ENCODE results near the gene HIVEP3.

DNA sequence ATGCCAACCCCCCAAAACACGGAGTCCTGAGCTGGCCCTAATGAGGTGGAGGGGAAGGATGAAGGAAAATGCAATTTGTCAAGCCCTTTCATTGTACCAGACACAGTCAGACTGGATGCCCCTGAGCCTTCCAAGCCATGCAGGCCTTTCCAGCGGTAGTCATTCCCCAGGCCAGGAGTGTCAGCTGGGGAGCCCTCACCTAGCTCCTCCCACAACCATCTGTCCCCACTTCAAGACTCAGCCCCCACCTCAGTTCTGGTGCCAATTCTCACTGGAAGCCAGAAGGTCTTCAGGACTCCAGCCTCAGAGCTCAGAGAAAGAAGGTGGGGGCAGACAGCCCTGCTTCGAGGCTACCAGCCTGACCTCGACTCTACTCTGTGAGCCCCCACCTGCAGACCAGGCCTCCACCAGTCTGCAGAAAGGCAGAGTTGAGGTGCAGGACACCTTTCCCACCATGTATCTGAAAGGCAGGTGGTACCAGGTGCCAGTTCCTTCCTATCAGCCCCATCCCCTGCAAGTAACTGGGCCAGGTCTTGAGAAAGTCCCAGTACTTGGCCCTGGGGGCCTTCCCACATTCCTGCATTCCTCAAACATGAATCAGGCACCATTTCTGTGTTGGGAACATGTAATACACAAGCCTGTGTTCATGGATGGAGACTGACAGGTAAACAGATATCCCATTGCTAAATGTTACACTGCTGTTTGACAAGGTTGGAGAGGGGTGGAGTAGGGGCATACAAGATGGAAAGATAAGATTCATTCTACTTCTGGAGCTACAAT, 253.7 kb downstream of the HIVEP3 start:
- TF ChIP-seq, protein P1, sequence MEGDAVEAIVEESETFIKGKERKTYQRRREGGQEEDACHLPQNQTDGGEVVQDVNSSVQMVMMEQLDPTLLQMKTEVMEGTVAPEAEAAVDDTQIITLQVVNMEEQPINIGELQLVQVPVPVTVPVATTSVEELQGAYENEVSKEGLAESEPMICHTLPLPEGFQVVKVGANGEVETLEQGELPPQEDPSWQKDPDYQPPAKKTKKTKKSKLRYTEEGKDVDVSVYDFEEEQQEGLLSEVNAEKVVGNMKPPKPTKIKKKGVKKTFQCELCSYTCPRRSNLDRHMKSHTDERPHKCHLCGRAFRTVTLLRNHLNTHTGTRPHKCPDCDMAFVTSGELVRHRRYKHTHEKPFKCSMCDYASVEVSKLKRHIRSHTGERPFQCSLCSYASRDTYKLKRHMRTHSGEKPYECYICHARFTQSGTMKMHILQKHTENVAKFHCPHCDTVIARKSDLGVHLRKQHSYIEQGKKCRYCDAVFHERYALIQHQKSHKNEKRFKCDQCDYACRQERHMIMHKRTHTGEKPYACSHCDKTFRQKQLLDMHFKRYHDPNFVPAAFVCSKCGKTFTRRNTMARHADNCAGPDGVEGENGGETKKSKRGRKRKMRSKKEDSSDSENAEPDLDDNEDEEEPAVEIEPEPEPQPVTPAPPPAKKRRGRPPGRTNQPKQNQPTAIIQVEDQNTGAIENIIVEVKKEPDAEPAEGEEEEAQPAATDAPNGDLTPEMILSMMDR (IDR thresholded peaks at IDR 0.05) = no peak
- TF ChIP-seq POLR2A (IDR thresholded peaks at IDR 0.05) = no peak
- TF ChIP-seq EP300 (IDR thresholded peaks at IDR 0.05) = peak in 1 of 2 donors; percentile 20

All from tibial nerve (tissue), 4 donors.